ENCODE data around the gene ISX. TPM values are rescaled to one million over a fixed set of nuclear protein-coding genes. Genes with fewer than 3 reads are reported as not detected.

The ISX gene
- total RNA-seq, 1 donor from 2014 or later, result not detected

- Mint-ChIP-seq H3K27me3 (peaks cover 22% of the 10 kb centered on the region), H3K4me3 (no peak overlapping the region), H3K27ac (no peak overlapping the region), H3K9me3 (no peaks in the 10 kb centered on the region), H3K4me1 (no peaks in the 10 kb centered on the region), H3K36me3 (ENCODE audit: low read depth) (no peaks in the 10 kb centered on the region)
- intact Hi-C loops (cut with micrococcal nuclease), result no loop called here
- ATAC-seq (ENCODE audit: low read depth) (no peak), DNase-seq (no peak)
- POLR2A ChIA-PET, result no interaction called here
- TF ChIP-seq CTCF (IDR thresholded peaks at IDR 0.05), result no peak
- CTCF ChIA-PET, result no interaction called here
Observed at GRCh38 chr22:35051013-35051535, 14.9 kb upstream of the ISX start.

GRCh38 chr22:35051791-35052190 lies 14.2 kb upstream of the ISX start:
- H3K36me3 Mint-ChIP-seq (ENCODE audit: low read depth), result no peaks in the 10 kb centered on the region
- no peak overlapping the region for H3K4me3 Mint-ChIP-seq
- no peak overlapping the region for H3K27ac Mint-ChIP-seq
- ATAC-seq (ENCODE audit: low read depth) (no peak), DNase-seq (no peak)
- POLR2A ChIA-PET, result no interaction called here
- TF ChIP-seq CTCF (IDR thresholded peaks at IDR 0.05), result no peak
- no peaks in the 10 kb centered on the region for H3K9me3 Mint-ChIP-seq
- H3K27me3 Mint-ChIP-seq, result peaks cover 22% of the 10 kb centered on the region
- H3K4me1 Mint-ChIP-seq, result no peaks in the 10 kb centered on the region
- intact Hi-C loops (cut with micrococcal nuclease), result no loop called here
- CTCF ChIA-PET, result no interaction called here

GRCh38 chr22:35053060-35053835 lies 12.7 kb upstream of the ISX start:
- intact Hi-C loops (cut with micrococcal nuclease), result no loop called here
- CTCF ChIA-PET, result no interaction called here

GRCh38 chr22:35054064-35054463 lies 11.9 kb upstream of the ISX start:
- ChIA-PET CTCF (no interaction called here), POLR2A (no interaction called here)
- Mint-ChIP-seq H3K4me1 (no peaks in the 10 kb centered on the region), H3K27me3 (peaks cover 15% of the 10 kb centered on the region), H3K4me3 (no peak overlapping the region), H3K9me3 (no peaks in the 10 kb centered on the region), H3K36me3 (ENCODE audit: low read depth) (no peaks in the 10 kb centered on the region), H3K27ac (no peak overlapping the region)
- DNase-seq, result no peak
- intact Hi-C loops (cut with micrococcal nuclease), result no loop called here
- no peak for ATAC-seq (ENCODE audit: low read depth)
- no peak for TF ChIP-seq CTCF (IDR thresholded peaks at IDR 0.05)

More at GRCh38 chr22:35053060-35053835, 12.7 kb upstream of the ISX start:
- no peak for DNase-seq
- H3K27ac Mint-ChIP-seq, result no peak overlapping the region
- POLR2A ChIA-PET, result no interaction called here
- TF ChIP-seq CTCF (IDR thresholded peaks at IDR 0.05), result no peak
- no peak overlapping the region for H3K4me3 Mint-ChIP-seq
- H3K4me1 Mint-ChIP-seq, result no peaks in the 10 kb centered on the region
- H3K36me3 Mint-ChIP-seq (ENCODE audit: low read depth), result no peaks in the 10 kb centered on the region
- no peaks in the 10 kb centered on the region for H3K9me3 Mint-ChIP-seq
- ATAC-seq (ENCODE audit: low read depth), result no peak
- H3K27me3 Mint-ChIP-seq, result peaks cover 15% of the 10 kb centered on the region

- Mint-ChIP-seq H3K4me3 (no peak overlapping the region), H3K36me3 (ENCODE audit: low read depth) (no peaks in the 10 kb centered on the region), H3K27ac (no peak overlapping the region), H3K4me1 (no peaks in the 10 kb centered on the region), H3K9me3 (peaks cover 5% of the 10 kb centered on the region), H3K27me3 (peaks cover 9% of the 10 kb centered on the region)
- ChIA-PET POLR2A (no interaction called here), CTCF (no interaction called here)
- intact Hi-C loops (cut with micrococcal nuclease), result no loop called here
- TF ChIP-seq CTCF (IDR thresholded peaks at IDR 0.05), result no peak
- ATAC-seq (ENCODE audit: low read depth) (no peak), DNase-seq (no peak)
Observed at GRCh38 chr22:35056486-35056885, 9.5 kb upstream of the ISX start.

Data from activated B cell treated with CpG ODN at 0.5 μM for 24 hours (primary cell).